Measurements from ENCODE around the gene DACH1. TPM values are rescaled to one million over a fixed set of nuclear protein-coding genes. Genes with fewer than 3 reads are reported as not detected.

DACH1 gene
- total RNA-seq, 2 experiments from 2014 or later: 0.71 to 0.89 TPM

- no peaks in the 10 kb centered on the region for H3K36me3 ChIP-seq (ENCODE audit: insufficient read depth, low read length)
- H3K27me3 Mint-ChIP-seq: no peaks in the 10 kb centered on the region
- H3K4me1 Mint-ChIP-seq (ENCODE audit: low read depth): no peaks in the 10 kb centered on the region
- DNase-seq: no peak
- H3K9me3 Mint-ChIP-seq: no peaks in the 10 kb centered on the region
- H3K4me3 Mint-ChIP-seq: no peak overlapping the region
- TF ChIP-seq CTCF (IDR thresholded peaks at IDR 0.05): no peak
- H3K4me1 ChIP-seq (ENCODE audit: insufficient read depth, low read length): no peaks in the 10 kb centered on the region
- no peak for ATAC-seq (ENCODE audit: poor library complexity)
- ChIA-PET CTCF (no interaction called here), POLR2A (no interaction called here)
- H3K27ac ChIP-seq (ENCODE audit: low read depth in 1 of 2, low read length in 2 of 2): no peak overlapping the region
- H3K27me3 ChIP-seq (ENCODE audit: control insufficient read depth in 1 of 2, insufficient read depth in 2 of 2, low read length in 2 of 2): no peaks in the 10 kb centered on the region
- H3K27ac Mint-ChIP-seq: no peak overlapping the region
- intact Hi-C loops (cut with DNase I, micrococcal nuclease): no loop called here
- peaks cover 0 to 5% of the 10 kb centered on the region in 2 experiments for H3K9me3 ChIP-seq (ENCODE audit: control insufficient read depth in 1 of 2, insufficient read depth in 1 of 2, low read length in 2 of 2)
- no peak overlapping the region for H3K4me3 ChIP-seq (ENCODE audit: low read length)
- no peaks in the 10 kb centered on the region for H3K36me3 Mint-ChIP-seq (ENCODE audit: low read depth)
Measured at GRCh38 chr13:71483733-71484132, 383.3 kb downstream of the DACH1 start.

GRCh38 chr13:71481501-71481900, 385.5 kb downstream of the DACH1 start:
- Histone ChIP-seq H3K27me3 (ENCODE audit: control insufficient read depth in 1 of 2, insufficient read depth in 2 of 2, low read length in 2 of 2) (no peaks in the 10 kb centered on the region), H3K4me1 (ENCODE audit: insufficient read depth, low read length) (no peaks in the 10 kb centered on the region), H3K36me3 (ENCODE audit: insufficient read depth, low read length) (no peaks in the 10 kb centered on the region), H3K4me3 (ENCODE audit: low read length) (no peak overlapping the region), H3K9me3 (ENCODE audit: control insufficient read depth in 1 of 2, insufficient read depth in 1 of 2, low read length in 2 of 2) (peaks cover 0 to 5% of the 10 kb centered on the region in 2 experiments), H3K27ac (ENCODE audit: low read depth in 1 of 2, low read length in 2 of 2) (no peak overlapping the region)
- Mint-ChIP-seq H3K36me3 (ENCODE audit: low read depth) (no peaks in the 10 kb centered on the region), H3K4me1 (ENCODE audit: low read depth) (no peaks in the 10 kb centered on the region), H3K9me3 (no peaks in the 10 kb centered on the region), H3K4me3 (no peak overlapping the region), H3K27me3 (no peaks in the 10 kb centered on the region), H3K27ac (no peak overlapping the region)
- no peak for TF ChIP-seq CTCF (IDR thresholded peaks at IDR 0.05)
- DNase-seq: no peak
- CTCF ChIA-PET: no interaction called here
- POLR2A ChIA-PET: no interaction called here
- intact Hi-C loops (cut with DNase I, micrococcal nuclease): no loop called here
- no peak for ATAC-seq (ENCODE audit: poor library complexity)

GRCh38 chr13:71481046-71481445, 386.0 kb downstream of the DACH1 start:
- ChIA-PET CTCF (no interaction called here), POLR2A (no interaction called here)
- TF ChIP-seq CTCF (IDR thresholded peaks at IDR 0.05): no peak
- no peaks in the 10 kb centered on the region for H3K27me3 Mint-ChIP-seq
- intact Hi-C loops (cut with DNase I, micrococcal nuclease): no loop called here
- no peak for DNase-seq
- H3K4me1 ChIP-seq (ENCODE audit: insufficient read depth, low read length): no peaks in the 10 kb centered on the region
- H3K9me3 ChIP-seq (ENCODE audit: control insufficient read depth in 1 of 2, insufficient read depth in 1 of 2, low read length in 2 of 2): peaks cover 0 to 5% of the 10 kb centered on the region in 2 experiments
- H3K4me3 ChIP-seq (ENCODE audit: low read length): no peak overlapping the region
- no peaks in the 10 kb centered on the region for H3K4me1 Mint-ChIP-seq (ENCODE audit: low read depth)
- ATAC-seq (ENCODE audit: poor library complexity): no peak
- H3K27ac Mint-ChIP-seq: no peak overlapping the region
- no peak overlapping the region for H3K27ac ChIP-seq (ENCODE audit: low read depth in 1 of 2, low read length in 2 of 2)
- H3K27me3 ChIP-seq (ENCODE audit: control insufficient read depth in 1 of 2, insufficient read depth in 2 of 2, low read length in 2 of 2): no peaks in the 10 kb centered on the region
- H3K36me3 Mint-ChIP-seq (ENCODE audit: low read depth): no peaks in the 10 kb centered on the region
- H3K9me3 Mint-ChIP-seq: no peaks in the 10 kb centered on the region
- H3K4me3 Mint-ChIP-seq: no peak overlapping the region
- H3K36me3 ChIP-seq (ENCODE audit: insufficient read depth, low read length): no peaks in the 10 kb centered on the region

All from CD4-positive, alpha-beta T cell (primary cell).